Left ventricle myocardium inferior (tissue), 1 donor: ENCODE results near the gene TMEM179. TPM values are rescaled to one million over a fixed set of nuclear protein-coding genes. Genes with fewer than 3 reads are reported as not detected.

Experiments
- DNase-seq: peaks from one replicate; pipeline ENCODE4 v3.0.0-alpha.2; 2020
- H3K27ac ChIP-seq: fragments of 200-600 bp; replicated peaks from 2 replicates; pipeline ENCODE4 v1.8.0; 2021
- H3K27me3 ChIP-seq: fragments of 200-600 bp; 2 replicates; pipeline ENCODE4 v1.8.0; 2021; ENCODE audit warnings: low read depth
- H3K36me3 ChIP-seq: fragments of 200-600 bp; 2 replicates; pipeline ENCODE4 v1.8.0; 2021
- H3K4me1 ChIP-seq: fragments of 200-600 bp; 2 replicates; pipeline ENCODE4 v1.8.0; 2021
- H3K4me3 ChIP-seq: fragments of 200-600 bp; 2 replicates; pipeline ENCODE4 v1.8.0; 2021; ENCODE audit warnings: mild to moderate bottlenecking, moderate library complexity
- H3K9me3 ChIP-seq: fragments of 200-600 bp; replicated peaks from 2 replicates; pipeline ENCODE4 v1.8.0; 2021
- CTCF ChIP-seq: fragments of 200-600 bp; IDR thresholded peaks from 2 replicates; pipeline ENCODE4 v1.8.0; 2021; ENCODE audit warnings: antibody characterized with exemption, mild to moderate bottlenecking, borderline replicate concordance
- intact Hi-C: fragments of 100-400 bp; cut with micrococcal nuclease; formaldehyde crosslinking; loops from one replicate; pipeline ENCODE4 v1.11.0; 2022
- total RNA-seq: library from RNA; stranded (reverse); fragmentation: NEBNext Ultra II Directional; extraction: Animal tissue kit (Norgen Biotek cat#: 25700); gene quantifications from one replicate; pipeline ENCODE4 v1.2.1, GENCODE V29; 2021
- donor health status: DM: no; HTN: yes; CAD: no; lungs with severe emphysema.

TMEM179 gene
- total RNA-seq, 1 donor from 2014 or later = 0.49 TPM

DNA sequence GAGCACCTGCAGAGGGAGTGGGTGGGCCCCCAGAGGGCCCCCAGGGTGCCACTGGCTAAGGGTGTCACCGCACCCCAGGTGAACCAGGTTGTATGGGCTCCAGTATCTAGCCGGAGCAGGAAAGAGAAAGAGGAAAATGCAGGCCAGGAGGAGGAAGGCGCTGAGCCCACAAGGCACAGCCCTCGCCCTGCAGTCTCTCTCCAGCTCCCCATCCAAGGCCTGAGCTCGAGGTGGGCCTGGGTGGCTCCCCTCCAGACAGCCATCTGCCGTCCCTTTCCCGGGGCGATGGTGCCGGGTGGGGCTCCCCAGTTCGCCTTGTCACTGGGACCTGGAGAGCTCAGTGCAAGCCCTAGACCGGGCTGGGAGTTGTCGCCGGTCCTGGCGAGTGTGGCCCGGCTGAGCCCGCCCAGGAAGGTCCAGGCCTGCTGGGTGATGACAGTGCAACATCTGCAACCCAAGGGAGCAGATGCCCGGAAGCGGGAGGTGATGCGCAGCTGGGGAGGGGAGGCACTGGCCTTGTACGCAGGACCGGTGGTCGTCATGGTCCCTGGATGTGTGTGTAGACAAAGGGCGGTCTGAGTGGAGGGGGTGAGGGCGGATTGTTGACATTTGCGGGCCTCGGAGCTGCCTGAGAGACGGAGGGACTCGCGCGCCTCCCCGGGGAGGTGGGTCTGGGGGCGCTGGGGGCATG is 716 bp downstream of the TMEM179 start:
- TF ChIP-seq CTCF = no peak
- no peak for DNase-seq
- Histone ChIP-seq H3K27me3 (peaks cover 96% of the 10 kb centered on the region), H3K4me1 (peaks cover 5% of the 10 kb centered on the region), H3K27ac (no peak overlapping the region), H3K36me3 (no peaks in the 10 kb centered on the region), H3K9me3 (no peaks in the 10 kb centered on the region), H3K4me3 (peak overlapping the region; percentile 47)
- intact Hi-C loops = no loop called here

DNA sequence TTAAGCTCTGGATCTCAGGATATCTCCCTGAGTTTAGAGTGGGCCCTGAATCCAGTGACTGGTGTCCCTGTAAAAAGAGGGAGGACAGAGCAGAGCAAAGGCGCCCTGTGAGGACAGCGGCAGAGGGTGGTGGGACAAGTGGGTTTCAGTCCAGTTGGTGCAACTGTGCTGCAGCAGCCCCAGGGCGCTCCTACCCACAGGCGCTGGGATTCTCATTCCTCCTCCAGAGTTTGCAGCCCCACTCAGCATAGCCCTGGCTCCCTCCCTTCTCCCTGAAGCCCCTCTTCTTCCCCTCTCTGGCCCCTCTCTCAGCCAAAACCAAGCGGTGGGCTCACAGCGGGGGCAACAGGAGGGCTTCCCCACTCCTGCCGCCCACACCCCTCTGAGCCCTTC is 1.6 kb downstream of the TMEM179 start:
- Histone ChIP-seq H3K9me3 (no peaks in the 10 kb centered on the region), H3K36me3 (no peaks in the 10 kb centered on the region), H3K27ac (no peak overlapping the region), H3K4me3 (no peak overlapping the region), H3K4me1 (peaks cover 14% of the 10 kb centered on the region), H3K27me3 (peaks cover 98% of the 10 kb centered on the region)
- DNase-seq = no peak
- intact Hi-C loops = no loop called here
- no peak for TF ChIP-seq CTCF

GRCh38 chr14:104602315-104602932 is 2.1 kb downstream of the TMEM179 start:
- H3K27ac ChIP-seq = no peak overlapping the region
- intact Hi-C loops = no loop called here
- H3K4me1 ChIP-seq = peaks cover 14% of the 10 kb centered on the region
- no peaks in the 10 kb centered on the region for H3K36me3 ChIP-seq
- no peaks in the 10 kb centered on the region for H3K9me3 ChIP-seq
- H3K27me3 ChIP-seq = peaks cover 98% of the 10 kb centered on the region
- H3K4me3 ChIP-seq = no peak overlapping the region
- DNase-seq = no peak
- TF ChIP-seq CTCF = no peak

DNA sequence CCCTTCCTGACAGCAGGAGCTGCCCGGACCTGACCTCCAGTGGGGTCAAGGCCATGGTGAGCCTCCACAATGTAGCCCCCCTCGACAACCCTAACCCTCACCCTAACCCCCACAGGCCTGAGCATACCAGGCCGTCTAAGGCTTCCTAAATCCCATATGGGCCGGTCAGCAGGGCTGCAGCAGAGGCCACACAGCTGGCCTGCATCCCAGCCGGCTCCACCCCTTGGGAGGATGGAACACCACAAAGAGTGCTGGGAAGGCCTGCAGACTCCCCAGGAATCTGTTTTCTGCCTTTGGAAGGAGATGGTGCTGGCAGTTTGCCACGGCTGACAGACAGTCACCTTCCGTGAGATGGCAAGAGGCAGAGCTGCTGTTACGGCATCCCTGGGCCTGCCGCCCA is 2.8 kb downstream of the TMEM179 start:
- Histone ChIP-seq H3K4me1 (peaks cover 14% of the 10 kb centered on the region), H3K9me3 (no peaks in the 10 kb centered on the region), H3K36me3 (no peaks in the 10 kb centered on the region), H3K27me3 (peaks cover 97% of the 10 kb centered on the region), H3K27ac (no peak overlapping the region), H3K4me3 (no peak overlapping the region)
- intact Hi-C loops = no loop called here
- no peak for DNase-seq
- TF ChIP-seq CTCF = no peak

DNA sequence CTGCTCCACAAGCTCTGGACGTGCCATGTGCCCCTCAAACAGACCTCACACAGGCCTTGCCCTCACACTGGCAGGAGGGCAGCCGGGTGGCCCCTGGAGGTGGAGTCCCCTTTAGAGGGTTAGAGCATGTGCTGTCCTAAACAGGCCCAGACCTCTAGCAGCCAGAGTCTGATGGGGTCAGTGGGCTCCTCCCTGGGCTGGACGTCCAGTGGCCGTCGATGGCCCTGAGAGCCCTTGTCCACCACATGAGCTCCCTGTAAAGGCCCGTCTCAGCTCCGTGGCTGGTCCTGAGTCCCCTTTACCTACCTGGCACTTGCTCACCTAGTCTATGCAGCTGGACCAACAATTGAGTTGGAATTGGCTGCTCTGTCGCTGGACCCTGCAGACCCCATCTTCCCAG is 3.8 kb downstream of the TMEM179 start:
- Histone ChIP-seq H3K27me3 (peaks cover 97% of the 10 kb centered on the region), H3K27ac (no peak overlapping the region), H3K4me3 (no peak overlapping the region), H3K9me3 (no peaks in the 10 kb centered on the region), H3K36me3 (no peaks in the 10 kb centered on the region), H3K4me1 (peaks cover 14% of the 10 kb centered on the region)
- DNase-seq = no peak
- TF ChIP-seq CTCF = no peak
- intact Hi-C loops = no loop called here
